Measurements from ENCODE around the gene HIF1A.
"Not testable (repeated sequence)": the region's sequence is repeated elsewhere in the genome, so short reads cannot be mapped to it uniquely, and the experiment has no call there.

Gene HIF1A

GRCh38 chr14:61673305-61673704, 22.0 kb upstream of the HIF1A start:
- no peak for DNase-seq (ENCODE audit: low read depth)

DNA sequence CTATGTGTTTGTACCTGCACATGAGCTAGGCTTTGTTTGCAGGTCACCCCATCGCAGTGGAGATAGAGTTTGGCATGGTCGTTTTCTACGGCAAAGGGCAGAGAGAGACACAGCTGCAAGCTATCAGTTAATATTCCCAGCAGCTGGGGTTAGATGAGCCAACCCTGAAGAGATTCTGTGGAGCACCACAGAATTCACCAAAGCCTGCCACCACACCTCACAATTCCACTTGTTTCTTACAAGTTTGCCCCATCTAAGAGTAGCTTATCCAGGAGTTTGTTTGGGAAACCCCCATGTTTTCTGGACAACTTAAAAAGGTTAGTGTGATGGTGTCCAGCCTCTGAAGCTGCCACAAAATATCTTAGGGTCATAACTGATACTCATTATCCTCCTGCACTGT, 20.0 kb upstream of the HIF1A start:
- DNase-seq (ENCODE audit: low read depth), result no peak

DNA sequence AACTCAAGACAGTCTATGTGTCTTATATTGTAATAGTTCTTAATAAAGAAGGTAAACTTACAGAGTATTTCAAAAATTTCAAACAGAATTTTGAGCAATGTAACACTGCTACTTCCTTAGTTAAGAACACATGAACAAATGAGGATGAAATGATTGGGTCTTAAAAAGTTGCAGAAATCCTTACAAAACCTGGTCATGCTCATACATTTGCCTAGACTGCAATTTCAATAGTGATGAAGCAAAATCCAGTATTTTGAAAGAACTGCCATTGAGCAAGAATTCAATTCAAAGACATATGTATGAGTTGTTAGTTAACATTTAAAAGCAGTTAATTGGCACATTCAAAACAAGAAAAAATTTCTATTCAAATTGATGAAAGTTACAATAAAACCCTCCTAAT, 17.8 kb upstream of the HIF1A start:
- no peak for DNase-seq (ENCODE audit: low read depth)

DNA sequence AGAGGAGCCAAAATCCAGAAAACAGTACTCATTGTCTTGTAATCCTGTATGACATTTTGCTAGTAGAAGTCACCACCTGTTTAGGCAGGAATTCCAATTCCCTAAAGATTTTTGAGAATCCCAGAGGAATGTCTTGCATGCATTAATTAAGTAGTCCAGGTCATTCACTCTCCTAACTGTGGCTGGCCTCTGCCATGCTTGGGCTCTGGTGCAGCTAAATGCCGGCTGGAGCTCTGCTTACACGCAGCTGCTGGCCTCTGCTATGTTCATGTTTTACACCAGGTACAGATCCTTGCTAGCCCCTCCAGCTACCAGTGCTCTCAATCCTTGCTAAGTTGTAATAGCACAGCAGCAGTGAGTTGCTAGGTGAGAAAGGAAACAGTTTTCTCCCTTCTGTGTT, 16.3 kb upstream of the HIF1A start:
- no peak for DNase-seq (ENCODE audit: low read depth)

DNA sequence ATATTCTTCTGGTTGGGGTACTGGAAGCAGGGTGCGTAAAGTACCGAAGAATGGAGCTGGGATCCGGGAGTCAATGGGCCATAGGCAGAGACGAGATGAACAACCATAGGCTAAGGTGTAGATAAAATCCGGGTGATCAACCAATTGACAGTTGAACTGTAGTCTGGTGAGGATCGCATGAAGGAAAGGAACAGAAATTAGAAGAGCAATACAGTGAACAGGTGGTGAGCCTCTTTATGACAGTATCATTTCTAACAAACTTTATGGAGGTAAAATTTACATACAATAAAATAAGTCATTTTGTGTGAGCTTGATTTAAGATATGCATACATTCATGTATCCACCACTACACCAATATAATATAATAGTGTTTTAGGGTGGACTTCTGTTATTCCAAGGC, 13.9 kb upstream of the HIF1A start:
- no peak for DNase-seq (ENCODE audit: low read depth)

- no peak for DNase-seq (ENCODE audit: low read depth)
These were observed 12.2 kb upstream of the HIF1A start for GRCh38 chr14:61683108-61683507.

- no peak for DNase-seq (ENCODE audit: low read depth)
These were observed 5.3 kb upstream of the HIF1A start for GRCh38 chr14:61690039-61690438.

DNA sequence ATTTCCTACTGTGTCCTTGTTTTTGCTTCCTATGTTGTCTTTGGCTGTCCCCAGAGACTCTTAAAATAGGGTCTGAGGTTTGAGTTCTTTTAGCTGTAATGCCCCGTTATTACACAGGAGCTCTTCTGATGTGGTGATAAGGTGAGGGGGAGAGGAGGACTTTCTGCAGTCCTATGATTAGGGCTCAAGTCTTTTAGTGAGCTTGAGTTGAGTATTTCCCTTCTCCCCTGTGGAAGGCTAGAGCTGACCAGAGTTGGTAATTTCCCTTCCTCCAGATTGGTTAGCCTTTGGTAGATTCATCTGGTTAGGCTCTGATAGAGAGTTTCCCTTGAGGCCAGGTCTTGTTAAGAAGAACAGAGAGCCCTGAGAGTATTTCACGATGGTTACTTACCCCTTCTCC, 4.3 kb upstream of the HIF1A start:
- DNase-seq (ENCODE audit: low read depth), result no peak

DNA sequence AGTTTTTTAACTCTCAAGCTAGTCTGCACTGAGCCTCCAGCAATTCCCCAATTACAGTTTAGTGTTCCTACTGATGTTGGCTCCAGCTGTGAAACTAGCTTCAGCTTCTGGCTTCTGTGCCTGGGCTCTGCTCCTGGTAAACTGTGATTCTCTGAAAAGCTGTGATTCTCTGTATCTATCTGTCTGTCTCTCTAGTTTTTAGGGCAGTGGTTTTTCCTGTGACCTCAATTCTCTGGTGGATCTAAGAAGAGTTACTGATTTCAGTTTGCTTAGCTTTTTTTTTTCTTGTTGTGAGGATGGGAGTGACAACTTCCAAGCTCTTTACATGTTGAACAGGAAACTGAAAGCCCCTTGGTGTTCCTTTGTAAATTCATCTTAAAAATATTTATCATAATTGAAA, 3.8 kb upstream of the HIF1A start:
- DNase-seq (ENCODE audit: low read depth), result no peak

GRCh38 chr14:61694039-61694438, 1.3 kb upstream of the HIF1A start:
- no peak for DNase-seq (ENCODE audit: low read depth)

GRCh38 chr14:61695695-61696527, 598 bp downstream of the HIF1A start:
- no peak for DNase-seq (ENCODE audit: low read depth)

- no peak for DNase-seq (ENCODE audit: low read depth)
These were observed 1.5 kb downstream of the HIF1A start for GRCh38 chr14:61696753-61697318.

DNA sequence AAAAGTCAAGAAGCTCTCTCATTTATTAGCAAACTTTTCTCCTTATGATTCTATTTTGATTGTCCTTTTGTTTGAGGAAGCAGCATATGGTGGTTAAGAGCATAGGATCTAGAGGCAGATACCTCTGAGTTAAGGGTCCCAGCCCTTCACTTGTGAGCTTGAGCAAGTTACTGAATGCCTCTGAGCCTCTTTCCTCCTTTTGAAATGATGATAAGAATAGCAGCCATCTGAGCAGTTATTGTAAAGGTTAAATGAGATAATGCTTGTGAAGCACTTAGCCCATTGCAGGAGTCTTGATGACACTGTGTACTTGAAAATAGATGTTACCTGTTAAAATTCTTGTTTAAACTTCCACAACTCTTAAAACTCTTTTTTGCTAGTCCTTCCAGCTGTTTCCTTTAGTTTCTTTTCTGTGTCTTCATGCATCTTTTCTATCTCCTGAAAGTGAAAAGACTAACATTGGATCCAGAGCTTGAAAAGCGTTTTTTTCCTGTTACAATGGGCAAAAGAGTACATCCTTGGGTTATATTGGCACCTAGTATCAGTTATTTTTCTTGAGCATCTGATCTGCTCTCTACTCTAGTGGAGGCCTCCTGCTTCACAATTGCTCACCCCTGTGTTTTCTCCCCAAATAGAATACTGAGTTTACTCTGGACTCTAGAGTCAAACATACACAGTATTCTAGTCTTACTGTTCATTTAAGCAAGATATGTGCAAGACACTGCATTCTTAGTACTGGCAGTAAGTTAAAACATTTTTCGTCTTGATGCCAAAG, 3.1 kb downstream of the HIF1A start:
- no peak for DNase-seq (ENCODE audit: low read depth)

DNA sequence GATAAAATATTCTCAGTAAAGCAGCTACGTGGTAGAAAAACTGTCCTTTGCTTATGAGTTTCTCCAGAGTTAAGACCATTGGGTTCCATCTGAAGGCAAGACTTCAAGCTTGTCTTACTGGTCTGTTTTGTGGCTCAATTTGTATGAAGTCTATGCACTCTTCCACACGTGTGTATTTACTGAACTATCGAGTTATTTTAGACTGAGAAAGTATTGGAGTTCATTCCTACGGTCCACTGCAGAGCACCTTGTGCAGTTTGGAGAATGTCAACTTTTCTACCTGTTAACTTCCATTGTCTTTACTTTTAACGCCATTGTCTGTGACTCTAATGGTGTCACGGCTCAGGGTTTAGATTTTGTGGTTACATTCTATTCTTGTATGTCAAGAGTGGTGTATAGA, 3.7 kb downstream of the HIF1A start:
- no peak for DNase-seq (ENCODE audit: low read depth)

- DNase-seq (ENCODE audit: low read depth), result no peak
These were observed 5.0 kb downstream of the HIF1A start for GRCh38 chr14:61700104-61700886.

GRCh38 chr14:61701946-61702345, 6.6 kb downstream of the HIF1A start:
- DNase-seq (ENCODE audit: low read depth), result no peak

DNA sequence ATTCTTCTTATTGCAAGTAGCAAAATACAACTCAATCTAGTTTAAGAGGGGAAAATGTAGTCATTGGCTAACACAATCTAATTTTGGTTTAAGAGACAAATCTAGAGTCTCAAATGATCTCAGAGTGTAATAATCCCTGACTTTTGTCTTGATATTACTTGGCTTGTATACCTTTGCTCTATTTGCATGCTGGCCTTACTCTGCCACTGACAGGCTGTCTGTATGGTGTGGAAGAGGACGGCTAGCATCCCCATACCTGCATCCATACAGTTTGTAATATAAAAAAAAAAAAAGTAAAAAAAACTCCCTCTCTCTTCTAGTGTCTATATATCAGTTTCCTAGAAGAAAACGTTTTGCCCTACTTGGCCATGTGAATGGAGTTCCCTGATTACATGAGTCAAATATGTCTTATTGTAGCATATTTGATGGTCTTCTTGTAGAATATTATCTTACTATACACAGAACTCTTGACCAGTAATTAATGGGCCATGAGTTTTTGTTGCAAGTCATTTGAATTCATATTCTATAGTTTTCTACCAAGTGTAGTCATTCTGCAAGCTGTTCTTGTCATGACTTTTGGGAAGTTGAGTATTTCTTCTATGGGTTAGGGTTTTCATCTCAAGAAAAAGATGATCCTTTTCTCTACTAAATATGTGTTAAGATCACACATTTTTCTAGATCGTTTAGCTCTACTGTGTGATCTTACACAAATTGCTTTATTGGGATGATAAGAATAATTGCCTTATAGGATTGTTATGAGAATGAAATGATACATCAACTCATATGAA, 8.2 kb downstream of the HIF1A start:
- DNase-seq (ENCODE audit: low read depth), result no peak

DNA sequence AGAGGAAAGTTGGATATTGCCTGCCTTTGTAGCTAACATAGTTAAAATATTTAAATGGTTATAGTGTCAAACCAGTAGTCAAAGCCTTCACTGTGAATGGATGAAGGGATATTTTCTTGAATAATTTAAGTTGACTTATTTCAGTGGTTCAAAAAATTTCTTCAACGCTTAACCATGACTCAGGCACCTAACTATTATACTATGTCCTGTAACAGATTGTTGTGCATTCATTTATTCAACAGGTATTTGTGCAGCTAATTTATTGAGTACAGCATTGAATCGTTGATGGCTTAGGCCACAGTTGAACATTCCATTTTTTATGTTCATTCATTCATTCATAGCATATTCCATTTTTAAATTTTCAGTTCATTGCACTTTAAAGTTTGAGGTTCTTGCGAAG, 9.2 kb downstream of the HIF1A start:
- DNase-seq (ENCODE audit: low read depth), result no peak

DNA sequence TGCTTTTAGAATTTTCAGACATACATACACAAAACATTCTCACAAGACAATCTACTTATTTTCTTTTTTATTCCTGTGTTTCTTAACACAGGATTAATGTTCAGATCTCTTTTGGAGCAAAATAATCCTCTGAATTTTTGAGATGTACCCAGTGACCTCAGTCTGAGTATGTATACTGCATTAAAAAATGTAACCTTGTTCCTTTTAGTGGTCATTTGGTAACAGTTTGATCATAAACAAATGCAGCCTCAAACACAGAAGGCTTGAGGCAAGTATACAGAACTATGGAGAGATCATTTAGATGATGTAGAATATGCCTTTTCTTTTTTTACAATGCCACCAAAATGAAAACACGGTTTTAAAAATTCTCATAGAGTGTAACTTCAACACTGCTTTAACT, 9.7 kb downstream of the HIF1A start:
- no peak for DNase-seq (ENCODE audit: low read depth)

GRCh38 chr14:61706096-61706690, 10.9 kb downstream of the HIF1A start:
- DNase-seq (ENCODE audit: low read depth), result no peak

DNA sequence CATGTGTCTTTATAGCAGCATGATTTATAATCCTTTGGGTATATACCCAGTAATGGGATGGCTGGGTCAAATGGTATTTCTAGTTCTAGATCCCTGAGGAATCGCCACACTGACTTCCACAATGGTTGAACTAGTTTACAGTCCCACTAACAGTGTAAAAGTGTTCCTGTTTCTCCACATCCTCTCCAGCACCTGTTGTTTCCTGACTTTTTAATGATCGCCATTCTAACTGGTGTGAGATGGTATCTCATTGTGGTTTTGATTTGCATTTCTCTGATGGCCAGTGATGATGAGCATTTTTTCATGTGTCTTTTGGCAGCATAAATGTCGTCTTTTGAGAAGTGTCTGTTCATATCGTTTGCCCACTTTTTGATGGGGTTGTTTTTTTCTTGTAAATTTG, 12.5 kb downstream of the HIF1A start:
- not testable (repeated sequence) for DNase-seq (ENCODE audit: low read depth)
